Endodermal cell (in vitro differentiated cells): ENCODE results near the gene RAPGEF4. TPM values are rescaled to one million over a fixed set of nuclear protein-coding genes. Genes with fewer than 3 reads are reported as not detected.
A peak's percentile ranks its signal among the peaks of the same experiment; 100 is the strongest.

Experiments used
- DNase-seq: peaks from one replicate; pipeline ENCODE4 v3.0.0-alpha.2; 2017
- H3K27ac ChIP-seq: 2 replicates; pipeline ENCODE4 v1.5.1; 2013; ENCODE audit warnings: mild to moderate bottlenecking, low read depth, low read length, moderate library complexity
- H3K27me3 ChIP-seq: 2 replicates; pipeline ENCODE4 v1.6.1; 2013; ENCODE audit warnings: mild to moderate bottlenecking, low read length, moderate library complexity; ENCODE audit not compliant: insufficient read depth, control insufficient read depth, poor library complexity, severe bottlenecking
- H3K36me3 ChIP-seq: 2 replicates; pipeline ENCODE4 v1.7.0; 2013; ENCODE audit warnings: mild to moderate bottlenecking, low read length, moderate library complexity; ENCODE audit not compliant: control insufficient read depth, insufficient read depth
- H3K4me1 ChIP-seq: one replicate; pipeline ENCODE4 v1.7.0; 2013; ENCODE audit warnings: low read length; ENCODE audit not compliant: control insufficient read depth, insufficient read depth
- H3K4me3 ChIP-seq: 2 replicates; pipeline ENCODE4 v1.5.1; 2013; ENCODE audit warnings: mild to moderate bottlenecking, low read length, moderate library complexity
- H3K9ac ChIP-seq: 2 replicates; pipeline ENCODE4 v1.6.1; 2013; ENCODE audit warnings: mild to moderate bottlenecking, low read length, moderate library complexity; ENCODE audit not compliant: poor library complexity, severe bottlenecking; ENCODE audit errors: extremely low read depth
- H3K9me3 ChIP-seq: 2 replicates; pipeline ENCODE4 v1.6.1; 2013; ENCODE audit warnings: mild to moderate bottlenecking, low read length, moderate library complexity; ENCODE audit not compliant: control insufficient read depth
- H3K27ac Mint-ChIP-seq: 2 replicates; pipeline ENCODE4 v1.8.0; 2020; ENCODE audit warnings: mixed read lengths
- H3K27me3 Mint-ChIP-seq: 2 replicates; pipeline ENCODE4 v1.8.0; 2021; ENCODE audit warnings: mild to moderate bottlenecking, mixed read lengths; ENCODE audit not compliant: insufficient read depth
- H3K36me3 Mint-ChIP-seq: 2 replicates; pipeline ENCODE4 v1.8.0; 2020; ENCODE audit warnings: low read depth, mixed read lengths
- H3K4me1 Mint-ChIP-seq: 2 replicates; pipeline ENCODE4 v1.8.0; 2020; ENCODE audit warnings: mixed read lengths
- H3K4me3 Mint-ChIP-seq: 2 replicates; pipeline ENCODE4 v1.8.0; 2020; ENCODE audit warnings: mild to moderate bottlenecking, moderate library complexity, mixed read lengths
- H3K9me3 Mint-ChIP-seq: 2 replicates; pipeline ENCODE4 v1.8.0; 2020; ENCODE audit warnings: mild to moderate bottlenecking, mixed read lengths
- WGBS, 2 experiments: methylation state at CpG; one replicate each; pipeline versions ENCODE4 v1.1.5 to v1.1.7; 2013; ENCODE audit warnings: missing lambda C conversion rate in 2 of 2, mixed read lengths in 1 of 2; ENCODE audit not compliant: insufficient coverage in 1 of 2, insufficient read length in 1 of 2; 5-methylcytosine and 5-hydroxymethylcytosine counted together
- total RNA-seq, 2 donors: library from RNA; stranded (reverse); fragmentation: NEBNext Ultra II Directional in 1 of 2; extraction: Animal tissue kit (Norgen Biotek cat#: 25700) in 1 of 2; gene quantifications; 2 replicates in 1 of 2; 3 replicates in 1 of 2; pipeline ENCODE4 v1.2.1, GENCODE V29; 2021
- TF ChIP-seq, protein P1 (sequence below): fragments of 200-600 bp; sonication (generic); conservative IDR thresholded peaks from 2 replicates; pipeline ENCODE4 v1.5.0; 2021; ENCODE audit warnings: antibody characterized with exemption, mild to moderate bottlenecking

The RAPGEF4 gene
- total RNA-seq, 2 donors from 2014 or later = 0.77 to 0.88 TPM

DNA sequence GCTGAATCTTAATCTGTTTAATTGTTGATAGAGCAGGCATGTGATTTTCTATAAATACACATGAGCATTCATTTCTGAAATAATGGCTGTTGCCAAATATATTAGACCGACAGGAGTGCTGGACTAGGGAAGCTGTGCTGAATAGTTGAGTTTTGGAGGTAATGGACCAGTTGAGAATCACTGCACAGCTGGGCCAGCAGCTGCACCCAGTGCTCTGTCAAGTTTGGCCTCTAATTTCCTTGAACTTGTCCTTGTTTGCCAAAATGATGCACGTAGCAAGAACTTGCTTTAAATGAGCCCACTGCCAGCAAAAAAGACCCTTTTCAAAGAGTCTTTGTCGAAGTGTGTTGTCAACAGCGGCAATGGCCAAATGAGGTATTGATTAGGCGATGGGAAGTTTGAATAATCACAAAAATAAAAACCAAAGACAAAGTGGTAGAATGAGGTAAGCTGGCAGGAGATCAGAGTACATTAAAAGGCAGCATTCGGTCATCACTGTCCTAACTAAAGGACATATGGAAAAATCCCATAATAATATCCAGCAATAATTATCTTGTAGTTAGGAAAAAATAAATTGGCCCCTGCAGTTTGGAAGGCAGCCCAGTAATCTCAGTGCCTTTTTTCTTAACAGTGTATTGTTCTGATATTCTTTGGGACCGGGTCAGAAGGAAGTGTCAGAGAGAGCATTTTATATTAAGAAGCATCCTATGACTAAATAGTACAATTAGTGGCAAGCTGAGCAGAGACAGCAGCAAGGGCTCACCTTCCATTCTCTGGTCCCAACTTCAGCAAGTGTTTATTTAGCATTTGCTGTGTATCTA is 126.2 kb downstream of the RAPGEF4 start:
- H3K27ac ChIP-seq = no peak overlapping the region
- no peak overlapping the region for H3K27ac Mint-ChIP-seq
- 89 to 92% methylated on average over 3 to 6 of the region's 7 CpGs for WGBS, 2 experiments
- no peaks in the 10 kb centered on the region for H3K36me3 ChIP-seq
- H3K9me3 ChIP-seq = no peaks in the 10 kb centered on the region
- H3K4me1 ChIP-seq = no peaks in the 10 kb centered on the region
- H3K27me3 ChIP-seq = no peaks in the 10 kb centered on the region
- TF ChIP-seq, protein P1, sequence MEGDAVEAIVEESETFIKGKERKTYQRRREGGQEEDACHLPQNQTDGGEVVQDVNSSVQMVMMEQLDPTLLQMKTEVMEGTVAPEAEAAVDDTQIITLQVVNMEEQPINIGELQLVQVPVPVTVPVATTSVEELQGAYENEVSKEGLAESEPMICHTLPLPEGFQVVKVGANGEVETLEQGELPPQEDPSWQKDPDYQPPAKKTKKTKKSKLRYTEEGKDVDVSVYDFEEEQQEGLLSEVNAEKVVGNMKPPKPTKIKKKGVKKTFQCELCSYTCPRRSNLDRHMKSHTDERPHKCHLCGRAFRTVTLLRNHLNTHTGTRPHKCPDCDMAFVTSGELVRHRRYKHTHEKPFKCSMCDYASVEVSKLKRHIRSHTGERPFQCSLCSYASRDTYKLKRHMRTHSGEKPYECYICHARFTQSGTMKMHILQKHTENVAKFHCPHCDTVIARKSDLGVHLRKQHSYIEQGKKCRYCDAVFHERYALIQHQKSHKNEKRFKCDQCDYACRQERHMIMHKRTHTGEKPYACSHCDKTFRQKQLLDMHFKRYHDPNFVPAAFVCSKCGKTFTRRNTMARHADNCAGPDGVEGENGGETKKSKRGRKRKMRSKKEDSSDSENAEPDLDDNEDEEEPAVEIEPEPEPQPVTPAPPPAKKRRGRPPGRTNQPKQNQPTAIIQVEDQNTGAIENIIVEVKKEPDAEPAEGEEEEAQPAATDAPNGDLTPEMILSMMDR = no peak
- H3K27me3 Mint-ChIP-seq = no peaks in the 10 kb centered on the region
- no peaks in the 10 kb centered on the region for H3K9me3 Mint-ChIP-seq
- no peak overlapping the region for H3K4me3 Mint-ChIP-seq
- no peak overlapping the region for H3K9ac ChIP-seq
- DNase-seq = no peak
- no peak overlapping the region for H3K4me3 ChIP-seq
- H3K36me3 Mint-ChIP-seq = no peaks in the 10 kb centered on the region
- H3K4me1 Mint-ChIP-seq = no peaks in the 10 kb centered on the region

GRCh38 chr2:172863341-172863740 is 127.7 kb downstream of the RAPGEF4 start:
- no peak overlapping the region for H3K4me3 ChIP-seq
- no peak overlapping the region for H3K27ac ChIP-seq
- WGBS, 2 experiments = 76 to 81% methylated on average over 2 of the region's 2 CpGs
- DNase-seq = no peak
- H3K36me3 ChIP-seq = no peaks in the 10 kb centered on the region
- TF ChIP-seq, protein P1 = no peak
- no peak overlapping the region for H3K9ac ChIP-seq
- no peak overlapping the region for H3K4me3 Mint-ChIP-seq
- H3K9me3 ChIP-seq = no peaks in the 10 kb centered on the region
- H3K4me1 Mint-ChIP-seq = no peaks in the 10 kb centered on the region
- no peaks in the 10 kb centered on the region for H3K27me3 ChIP-seq
- H3K36me3 Mint-ChIP-seq = no peaks in the 10 kb centered on the region
- H3K27ac Mint-ChIP-seq = no peak overlapping the region
- no peaks in the 10 kb centered on the region for H3K4me1 ChIP-seq
- H3K27me3 Mint-ChIP-seq = no peaks in the 10 kb centered on the region
- H3K9me3 Mint-ChIP-seq = no peaks in the 10 kb centered on the region

- Histone ChIP-seq H3K9ac (no peak overlapping the region), H3K4me3 (no peak overlapping the region), H3K27ac (no peak overlapping the region), H3K9me3 (no peaks in the 10 kb centered on the region), H3K27me3 (no peaks in the 10 kb centered on the region), H3K4me1 (no peaks in the 10 kb centered on the region), H3K36me3 (no peaks in the 10 kb centered on the region)
- no peak overlapping the region for H3K4me3 Mint-ChIP-seq
- DNase-seq = peak; percentile 90
- TF ChIP-seq, protein P1 = peak; percentile 95
- H3K4me1 Mint-ChIP-seq = no peaks in the 10 kb centered on the region
- WGBS, 2 experiments = 38 to 71% methylated on average over 4 to 5 of the region's 5 CpGs
- no peaks in the 10 kb centered on the region for H3K36me3 Mint-ChIP-seq
- no peaks in the 10 kb centered on the region for H3K9me3 Mint-ChIP-seq
- H3K27ac Mint-ChIP-seq = no peak overlapping the region
- no peaks in the 10 kb centered on the region for H3K27me3 Mint-ChIP-seq
Measured at GRCh38 chr2:172864182-172864581, 128.5 kb downstream of the RAPGEF4 start.
